IPS-18c (cell line): Measurements from ENCODE around the gene GATAD1.
"Not testable (repeated sequence)": the region's sequence is repeated elsewhere in the genome, so short reads cannot be mapped to it uniquely, and the experiment has no call there.

Experiments used
- H3K4me3 ChIP-seq: 2 replicates; pipeline ENCODE4 v1.7.0; 2013; ENCODE audit warnings: low read depth, mild to moderate bottlenecking, low read length, moderate library complexity; ENCODE audit not compliant: insufficient read depth
- H3K9me3 ChIP-seq: one replicate; pipeline ENCODE4 v1.6.1; 2013; ENCODE audit warnings: mild to moderate bottlenecking, low read length, moderate library complexity; ENCODE audit not compliant: control insufficient read depth, insufficient read depth

The GATAD1 gene

GRCh38 chr7:92427193-92427592, 20.1 kb upstream of the GATAD1 start:
- Histone ChIP-seq H3K9me3 (no peaks in the 10 kb centered on the region), H3K4me3 (no peak overlapping the region)

GRCh38 chr7:92432299-92432946, 14.9 kb upstream of the GATAD1 start:
- no peaks in the 10 kb centered on the region for H3K9me3 ChIP-seq
- no peak overlapping the region for H3K4me3 ChIP-seq

GRCh38 chr7:92433019-92433418, 14.3 kb upstream of the GATAD1 start:
- no peak overlapping the region for H3K4me3 ChIP-seq

GRCh38 chr7:92435542-92435941, 11.7 kb upstream of the GATAD1 start:
- no peaks in the 10 kb centered on the region for H3K9me3 ChIP-seq

More at GRCh38 chr7:92433019-92433418, 14.3 kb upstream of the GATAD1 start:
- H3K9me3 ChIP-seq, result no peaks in the 10 kb centered on the region

GRCh38 chr7:92436612-92437445, 10.5 kb upstream of the GATAD1 start:
- no peak overlapping the region for H3K4me3 ChIP-seq
- H3K9me3 ChIP-seq, result no peaks in the 10 kb centered on the region

More at GRCh38 chr7:92435542-92435941, 11.7 kb upstream of the GATAD1 start:
- H3K4me3 ChIP-seq, result no peak overlapping the region

GRCh38 chr7:92437956-92438491, 9.3 kb upstream of the GATAD1 start:
- Histone ChIP-seq H3K4me3 (no peak overlapping the region), H3K9me3 (no peaks in the 10 kb centered on the region)

- not testable (repeated sequence) for H3K4me3 ChIP-seq, H3K9me3 ChIP-seq
Measured at GRCh38 chr7:92442720-92443119, 4.6 kb upstream of the GATAD1 start.

DNA sequence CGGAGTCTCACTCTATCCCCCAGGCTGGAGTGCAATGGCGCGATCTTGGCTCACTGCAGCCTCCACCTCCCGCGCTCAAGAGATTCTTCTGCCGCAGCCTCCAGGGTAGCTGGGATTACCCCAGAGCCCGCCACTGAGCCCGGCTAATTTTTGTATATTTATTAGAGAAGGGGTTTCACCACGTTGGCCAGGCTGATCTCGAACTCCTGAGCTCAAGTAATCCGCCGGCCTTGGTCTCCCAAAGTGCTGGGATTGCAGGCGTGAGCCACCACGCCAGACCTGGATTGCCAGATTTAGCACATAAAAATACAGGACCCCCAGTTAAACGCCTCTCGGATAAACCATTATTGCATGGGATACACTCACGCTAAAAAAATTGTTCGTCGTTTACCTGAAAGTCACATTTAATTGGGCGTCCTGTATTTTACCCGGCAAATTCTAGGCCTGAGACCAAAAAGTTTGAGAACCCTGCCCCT, 375 bp upstream of the GATAD1 start:
- H3K4me3 ChIP-seq, result no peak overlapping the region
- no peaks in the 10 kb centered on the region for H3K9me3 ChIP-seq

DNA sequence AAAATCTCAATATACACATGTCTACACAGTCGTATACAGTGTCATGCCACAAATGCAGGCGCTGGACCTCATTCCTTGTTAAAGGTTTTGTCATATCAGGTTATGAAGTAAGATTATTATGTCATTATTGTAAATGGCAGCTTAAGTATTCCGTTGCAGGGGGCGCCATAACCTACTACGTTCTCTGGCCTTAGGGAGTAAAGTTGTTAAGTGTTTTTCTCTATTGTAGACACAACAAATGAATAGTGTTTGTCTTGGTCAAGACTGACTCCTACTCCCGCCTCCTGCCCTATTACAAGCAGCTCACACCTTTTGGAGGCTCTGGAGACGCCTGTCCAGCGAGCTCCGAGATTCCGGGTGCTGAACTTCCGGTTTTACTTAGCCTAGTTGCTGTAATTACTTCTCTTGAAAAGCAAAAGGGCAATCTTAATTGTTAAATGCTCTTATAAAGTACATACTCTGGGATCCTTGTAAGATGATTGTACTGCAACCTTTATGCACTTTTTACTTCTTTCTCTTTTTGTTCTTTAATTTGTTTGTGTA, 994 bp downstream of the GATAD1 start:
- H3K4me3 ChIP-seq, result peak overlapping the region; percentile 91
- no peaks in the 10 kb centered on the region for H3K9me3 ChIP-seq

- no peaks in the 10 kb centered on the region for H3K9me3 ChIP-seq
- H3K4me3 ChIP-seq, result no peak overlapping the region
Measured at GRCh38 chr7:92451645-92452044, 4.4 kb downstream of the GATAD1 start.

DNA sequence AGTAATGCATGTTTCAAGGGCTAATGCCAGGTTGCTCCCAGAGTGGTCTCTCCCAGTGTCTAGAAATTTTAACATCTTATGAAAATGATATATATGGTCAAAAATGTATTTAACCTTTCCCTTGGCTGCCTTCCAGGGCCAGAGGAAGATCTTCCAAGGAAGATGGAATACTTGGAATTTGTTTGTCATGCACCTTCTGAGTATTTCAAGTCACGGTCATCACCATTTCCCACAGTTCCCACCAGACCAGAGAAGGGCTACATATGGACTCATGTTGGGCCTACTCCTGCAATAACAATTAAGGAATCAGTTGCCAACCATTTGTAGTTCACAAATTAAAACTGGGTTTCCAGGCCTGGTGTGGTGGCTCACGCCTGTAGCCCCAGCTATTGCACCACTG, 9.0 kb downstream of the GATAD1 start:
- no peaks in the 10 kb centered on the region for H3K9me3 ChIP-seq
- H3K4me3 ChIP-seq, result no peak overlapping the region

GRCh38 chr7:92460109-92460508, 12.8 kb downstream of the GATAD1 start:
- Histone ChIP-seq H3K4me3 (no peak overlapping the region), H3K9me3 (no peaks in the 10 kb centered on the region)

GRCh38 chr7:92460510-92460909, 13.2 kb downstream of the GATAD1 start:
- H3K4me3 ChIP-seq, result no peak overlapping the region
- H3K9me3 ChIP-seq, result no peaks in the 10 kb centered on the region

DNA sequence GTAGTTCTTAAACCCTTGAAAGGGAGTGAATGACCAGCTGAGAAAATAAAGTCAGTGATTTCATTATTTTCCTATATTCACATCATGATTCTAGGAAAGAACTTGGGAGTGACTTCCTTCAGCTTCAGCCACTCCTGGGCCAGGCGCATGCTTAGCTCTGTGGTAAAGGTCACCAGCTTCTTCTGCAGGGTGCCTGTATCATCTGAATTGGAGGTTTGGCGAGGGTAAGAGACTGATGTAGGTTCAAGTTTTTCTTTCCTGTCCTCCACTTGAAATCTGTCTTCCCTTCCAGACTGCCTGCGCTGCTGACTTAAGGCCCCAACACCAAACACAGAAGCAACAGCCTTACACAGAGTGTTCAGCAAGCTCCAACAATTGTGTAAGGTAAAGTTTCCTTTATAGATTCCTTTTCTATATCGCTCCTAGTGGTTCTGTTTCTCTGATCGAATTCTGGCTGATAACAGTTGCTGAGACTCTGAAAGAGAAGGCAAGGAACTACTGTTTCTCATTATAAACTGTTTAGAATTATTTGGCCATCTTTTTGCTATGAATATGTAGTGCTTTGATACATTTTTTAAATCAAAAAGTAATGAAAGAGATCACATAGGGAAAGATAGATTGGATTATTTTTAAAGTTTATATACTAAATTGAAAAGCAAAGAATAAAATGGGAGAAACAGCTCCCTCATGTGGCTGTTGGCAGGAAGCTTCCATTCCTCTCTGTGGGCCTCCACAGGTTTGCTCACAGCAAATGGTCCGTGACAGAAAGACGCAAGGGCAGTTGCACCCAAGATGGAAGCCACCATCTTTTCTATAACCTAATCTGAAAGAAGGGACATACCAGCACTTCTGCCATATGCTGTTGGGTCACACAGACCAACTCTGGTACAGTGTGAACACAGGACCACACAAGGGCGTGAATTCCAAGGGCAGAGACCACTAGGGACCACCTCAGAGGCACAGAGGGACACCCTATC, 14.0 kb downstream of the GATAD1 start:
- H3K4me3 ChIP-seq, result no peak overlapping the region
- H3K9me3 ChIP-seq, result no peaks in the 10 kb centered on the region

- H3K9me3 ChIP-seq, result no peaks in the 10 kb centered on the region
- H3K4me3 ChIP-seq, result no peak overlapping the region
Measured at GRCh38 chr7:92462560-92462959, 15.3 kb downstream of the GATAD1 start.

- Histone ChIP-seq H3K4me3 (no peak overlapping the region), H3K9me3 (peaks cover 4% of the 10 kb centered on the region)
Measured at GRCh38 chr7:92464515-92464914, 17.2 kb downstream of the GATAD1 start.

- Histone ChIP-seq H3K9me3 (peaks cover 4% of the 10 kb centered on the region), H3K4me3 (no peak overlapping the region)
Measured at GRCh38 chr7:92466682-92467081, 19.4 kb downstream of the GATAD1 start.
